Measurements from ENCODE around the gene CCDC116.
"Not testable (repeated sequence)": the region's sequence is repeated elsewhere in the genome, so short reads cannot be mapped to it uniquely, and the experiment has no call there.

CCDC116 gene

GRCh38 chr22:21633481-21633880, 921 bp downstream of the CCDC116 start:
- no peak for DNase-seq

GRCh38 chr22:21634081-21634480, 1.5 kb downstream of the CCDC116 start:
- no peak for DNase-seq

GRCh38 chr22:21634844-21635243, 2.3 kb downstream of the CCDC116 start:
- no peak for DNase-seq

GRCh38 chr22:21635771-21636510, 3.4 kb downstream of the CCDC116 start:
- no peak for DNase-seq

- DNase-seq, result no peak
Observed at GRCh38 chr22:21636629-21637218, 4.2 kb downstream of the CCDC116 start.

- DNase-seq, result not testable (repeated sequence)
Observed at GRCh38 chr22:21637450-21637849, 4.9 kb downstream of the CCDC116 start.

GRCh38 chr22:21639359-21639758, 6.8 kb downstream of the CCDC116 start:
- no peak for DNase-seq

- no peak for DNase-seq
Observed at GRCh38 chr22:21640810-21641209, 8.2 kb downstream of the CCDC116 start.

GRCh38 chr22:21641417-21641788, 8.8 kb downstream of the CCDC116 start:
- DNase-seq, result peak; percentile 71 to 76

- DNase-seq, result peak; percentile 99
Observed at GRCh38 chr22:21641789-21642583, 9.4 kb downstream of the CCDC116 start, which contains the start of gene SDF2L1. Gene SDF2L1, plus strand, starts transcription at chr22:21642302. Its CDS starts 35 bp downstream, at chr22:21642337.

- DNase-seq, result peak; percentile 48 to 58
Observed at GRCh38 chr22:21642584-21643448, 10.3 kb downstream of the CCDC116 start.

- DNase-seq, result no peak
Observed at GRCh38 chr22:21643533-21644357, 11.2 kb downstream of the CCDC116 start.

GRCh38 chr22:21645513-21645912, 13.0 kb downstream of the CCDC116 start:
- DNase-seq, result not testable (repeated sequence)

GRCh38 chr22:21646608-21647590, 14.3 kb downstream of the CCDC116 start:
- DNase-seq, result peak; percentile 87 to 89

GRCh38 chr22:21650280-21650679, 17.7 kb downstream of the CCDC116 start:
- no peak for DNase-seq

GRCh38 chr22:21650823-21651520, 18.4 kb downstream of the CCDC116 start:
- no peak for DNase-seq

GRCh38 chr22:21651521-21652009, 19.0 kb downstream of the CCDC116 start:
- no peak for DNase-seq

GRCh38 chr22:21652010-21652546, 19.5 kb downstream of the CCDC116 start:
- peak; percentile 88 for DNase-seq
